PC-3 (cell line): ENCODE measurements around the gene GRK3. TPM values are rescaled to one million over a fixed set of nuclear protein-coding genes. Genes with fewer than 3 reads are reported as not detected.

Experiments
- ATAC-seq: fragments of 200-7000 bp; cut with Tn5 transposase; 2 replicates; pipeline ENCODE4 v1.9.1; 2020; ENCODE audit warnings: mild to moderate bottlenecking, moderate library complexity
- BruUV-seq: library from RNA; stranded (reverse); fragments of 400-500 nt; replicated peaks from 2 replicates; lab custom pipeline; 2021; lab: Mats Ljungman, UMichigan
- CTCF ChIA-PET: fragments of 300-600 bp; sonication (Branson Sonifier 250); formaldehyde crosslinking; loops from one replicate; lab custom pipeline; 2022; ENCODE audit warnings: antibody characterized with exemption; lab: Charles Lee
- POLR2A ChIA-PET: fragments of 300-600 bp; sonication (Branson Sonifier 250); formaldehyde crosslinking; loops from one replicate; lab custom pipeline; 2022; ENCODE audit warnings: antibody characterized with exemption; ENCODE audit not compliant: unreplicated experiment; lab: Charles Lee
- DNase-seq: peaks from one replicate; pipeline ENCODE4 v3.0.0-alpha.2; 2015
- H2AFZ ChIP-seq: fragments of 300-600 bp; sonication (generic); 2 replicates; pipeline ENCODE4 v1.6.0; 2016; ENCODE audit warnings: antibody characterized with exemption, low read length
- H3F3A ChIP-seq: fragments of 300-600 bp; sonication (generic); one replicate; pipeline ENCODE4 v1.6.0; 2017; ENCODE audit warnings: antibody characterized with exemption, low read length, control low read depth, mild to moderate bottlenecking; ENCODE audit not compliant: unreplicated experiment
- H3K27ac ChIP-seq: fragments of 300-600 bp; sonication (generic); 2 replicates; pipeline ENCODE4 v1.5.1; 2016; ENCODE audit warnings: mild to moderate bottlenecking, low read length
- H3K27me3 ChIP-seq: fragments of 300-600 bp; sonication (generic); 2 replicates; pipeline ENCODE4 v1.6.1; 2016; ENCODE audit warnings: low read length, mixed read lengths
- H3K36me3 ChIP-seq: fragments of 300-600 bp; sonication (generic); 2 replicates; pipeline ENCODE4 v1.6.1; 2016; ENCODE audit warnings: low read depth, mixed run types, low read length, mixed read lengths
- H3K4me1 ChIP-seq: fragments of 300-600 bp; sonication (generic); 2 replicates; pipeline ENCODE4 v1.5.1; 2016; ENCODE audit warnings: low read length; ENCODE audit not compliant: insufficient read depth
- H3K4me2 ChIP-seq: fragments of 300-600 bp; sonication (generic); 2 replicates; pipeline ENCODE4 v1.6.0; 2016; ENCODE audit warnings: low read length
- H3K4me3 ChIP-seq: fragments of 300-600 bp; sonication (generic); 2 replicates; pipeline ENCODE4 v1.5.1; 2016; ENCODE audit warnings: mild to moderate bottlenecking, low read length, mixed read lengths
- H3K79me2 ChIP-seq: fragments of 300-600 bp; sonication (generic); 2 replicates; pipeline ENCODE4 v1.6.1; 2017; ENCODE audit warnings: low read length, mixed read lengths
- H3K9ac ChIP-seq: fragments of 300-600 bp; sonication (generic); 2 replicates; pipeline ENCODE4 v1.6.0; 2016; ENCODE audit warnings: mild to moderate bottlenecking, low read length
- H3K9me2 ChIP-seq: fragments of 300-600 bp; sonication (generic); replicated peaks from 2 replicates; pipeline ENCODE4 v1.6.1; 2016; ENCODE audit warnings: mixed run types, low read length, mixed read lengths
- H3K9me3 ChIP-seq: fragments of 300-600 bp; sonication (generic); 2 replicates; pipeline ENCODE4 v1.6.1; 2016; ENCODE audit warnings: low read length, mixed read lengths
- H4K20me1 ChIP-seq: fragments of 300-600 bp; sonication (generic); 2 replicates; pipeline ENCODE4 v1.6.1; 2016; ENCODE audit warnings: low read length, mixed read lengths
- EZH2 ChIP-seq: fragments of 300-600 bp; sonication (generic); IDR thresholded peaks from one replicate; pipeline ENCODE4 v1.6.1; 2017; ENCODE audit warnings: antibody characterized with exemption, mild to moderate bottlenecking, low read length; ENCODE audit not compliant: unreplicated experiment
- EZH2phosphoT487 ChIP-seq: fragments of 300-600 bp; sonication (generic); IDR thresholded peaks from 2 replicates; pipeline ENCODE4 v1.6.1; 2018; ENCODE audit warnings: mild to moderate bottlenecking, antibody characterized with exemption, low read length, borderline replicate concordance
- intact Hi-C: fragments of 100-400 bp; cut with micrococcal nuclease; formaldehyde crosslinking; loops from 2 replicates; pipeline ENCODE4 v1.9.0; 2023
- total RNA-seq: library from RNA; depleted of rRNA; stranded (reverse); fragments of >200 nt; gene quantifications from 2 replicates; pipeline ENCODE4 v1.2.3, GENCODE V29; 2014
- TF ChIP-seq, protein P1 (sequence below): fragments of 300-600 bp; sonication (generic); conservative IDR thresholded peaks from 2 replicates; pipeline ENCODE4 v1.5.1; 2017; ENCODE audit warnings: antibody characterized with exemption, low read depth, mild to moderate bottlenecking, low read length

GRK3 gene
- total RNA-seq, 1 experiment from 2014 or later: under 0.01 TPM

DNA sequence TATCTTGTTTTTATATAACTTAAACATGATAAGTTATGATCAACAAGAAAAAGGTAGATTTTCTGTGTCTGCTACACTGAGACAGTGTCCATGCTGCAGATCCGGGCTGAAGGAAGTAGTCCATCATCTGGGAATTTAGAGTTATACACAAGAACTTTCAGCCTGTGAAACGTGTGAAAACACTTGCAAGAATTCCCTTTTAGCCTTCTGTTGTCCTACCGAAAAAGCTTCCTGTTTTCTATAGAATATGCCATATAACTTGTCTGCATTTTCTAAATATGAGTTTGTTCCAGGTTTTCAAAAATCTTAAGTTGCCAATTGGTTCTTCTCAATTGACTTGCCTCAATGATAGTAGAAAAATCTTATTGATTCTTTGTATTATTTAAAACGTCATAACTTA is 113.2 kb downstream of the GRK3 start:
- ChIA-PET POLR2A (no interaction called here), CTCF (no interaction called here)
- H4K20me1 ChIP-seq: no peaks in the 10 kb centered on the region
- no peak overlapping the region for H3K9ac ChIP-seq
- no peaks in the 10 kb centered on the region for H3K4me1 ChIP-seq
- intact Hi-C loops: no loop called here
- H3F3A ChIP-seq: no peaks in the 10 kb centered on the region
- H3K4me2 ChIP-seq: no peak overlapping the region
- no TSS peak for BruUV-seq
- H3K27ac ChIP-seq: no peak overlapping the region
- no peak for ATAC-seq
- no peaks in the 10 kb centered on the region for H3K79me2 ChIP-seq
- no peaks in the 10 kb centered on the region for H3K9me2 ChIP-seq
- H3K36me3 ChIP-seq: no peaks in the 10 kb centered on the region
- peaks cover 22% of the 10 kb centered on the region; the same call in 1 of the 2 replicates for H3K27me3 ChIP-seq
- no peak for DNase-seq
- no peak overlapping the region for H3K4me3 ChIP-seq
- TF ChIP-seq, protein P1, sequence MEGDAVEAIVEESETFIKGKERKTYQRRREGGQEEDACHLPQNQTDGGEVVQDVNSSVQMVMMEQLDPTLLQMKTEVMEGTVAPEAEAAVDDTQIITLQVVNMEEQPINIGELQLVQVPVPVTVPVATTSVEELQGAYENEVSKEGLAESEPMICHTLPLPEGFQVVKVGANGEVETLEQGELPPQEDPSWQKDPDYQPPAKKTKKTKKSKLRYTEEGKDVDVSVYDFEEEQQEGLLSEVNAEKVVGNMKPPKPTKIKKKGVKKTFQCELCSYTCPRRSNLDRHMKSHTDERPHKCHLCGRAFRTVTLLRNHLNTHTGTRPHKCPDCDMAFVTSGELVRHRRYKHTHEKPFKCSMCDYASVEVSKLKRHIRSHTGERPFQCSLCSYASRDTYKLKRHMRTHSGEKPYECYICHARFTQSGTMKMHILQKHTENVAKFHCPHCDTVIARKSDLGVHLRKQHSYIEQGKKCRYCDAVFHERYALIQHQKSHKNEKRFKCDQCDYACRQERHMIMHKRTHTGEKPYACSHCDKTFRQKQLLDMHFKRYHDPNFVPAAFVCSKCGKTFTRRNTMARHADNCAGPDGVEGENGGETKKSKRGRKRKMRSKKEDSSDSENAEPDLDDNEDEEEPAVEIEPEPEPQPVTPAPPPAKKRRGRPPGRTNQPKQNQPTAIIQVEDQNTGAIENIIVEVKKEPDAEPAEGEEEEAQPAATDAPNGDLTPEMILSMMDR: no peak
- no peak for TF ChIP-seq EZH2phosphoT487
- TF ChIP-seq EZH2: no peak
- H2AFZ ChIP-seq: no peak overlapping the region
- no peaks in the 10 kb centered on the region for H3K9me3 ChIP-seq

DNA sequence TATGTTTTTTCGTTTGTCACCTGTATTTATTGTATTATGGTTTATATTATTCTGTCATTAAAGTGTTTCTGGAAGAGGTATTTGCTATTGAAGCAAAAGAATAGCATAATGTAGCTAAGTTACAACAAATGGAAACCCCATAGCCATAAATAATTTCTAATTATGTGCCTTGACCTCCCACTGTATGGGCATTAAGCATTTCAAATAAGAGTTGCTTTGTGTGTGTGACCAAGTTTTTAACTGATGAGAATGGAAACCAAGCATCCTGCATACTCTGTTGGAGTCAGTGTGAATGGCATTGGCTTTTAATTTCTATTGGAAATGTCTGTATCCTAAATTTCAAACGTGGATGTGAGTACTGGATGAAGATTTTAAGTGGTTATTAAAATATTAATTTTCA is 115.6 kb downstream of the GRK3 start:
- Histone ChIP-seq H3K9ac (no peak overlapping the region), H3K27me3 (peaks cover 11% of the 10 kb centered on the region; the same call in 1 of the 2 replicates), H3F3A (no peaks in the 10 kb centered on the region), H3K79me2 (no peaks in the 10 kb centered on the region), H3K4me3 (no peak overlapping the region), H3K4me1 (no peaks in the 10 kb centered on the region), H3K9me3 (no peaks in the 10 kb centered on the region), H3K27ac (no peak overlapping the region), H4K20me1 (no peaks in the 10 kb centered on the region), H2AFZ (no peak overlapping the region), H3K36me3 (no peaks in the 10 kb centered on the region), H3K9me2 (no peaks in the 10 kb centered on the region), H3K4me2 (no peak overlapping the region)
- DNase-seq: no peak
- no TSS peak for BruUV-seq
- no peak for TF ChIP-seq EZH2phosphoT487
- TF ChIP-seq, protein P1: no peak
- no peak for TF ChIP-seq EZH2
- intact Hi-C loops: no loop called here
- no peak for ATAC-seq
- CTCF ChIA-PET: no interaction called here
- POLR2A ChIA-PET: no interaction called here

DNA sequence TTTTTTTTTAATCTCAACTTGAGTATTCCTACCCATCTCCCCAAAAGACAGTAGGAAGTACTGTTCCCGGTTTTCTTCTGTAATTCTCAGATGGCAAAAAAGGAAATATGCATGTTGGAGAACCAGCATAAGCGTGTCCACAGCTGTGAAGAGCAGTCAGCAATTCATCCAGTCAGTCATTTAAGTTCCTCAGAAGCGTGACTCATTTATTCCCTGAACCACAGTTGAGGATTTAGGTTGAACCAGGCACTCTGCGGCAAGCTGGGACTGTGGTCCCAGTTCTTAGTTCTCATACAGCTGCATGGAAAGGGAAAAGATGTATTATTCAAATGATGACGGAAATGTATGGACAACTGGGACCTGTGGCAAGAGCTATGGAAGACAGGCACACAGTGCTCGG is 116.5 kb downstream of the GRK3 start:
- TF ChIP-seq, protein P1: no peak
- no peak for TF ChIP-seq EZH2
- no peak for TF ChIP-seq EZH2phosphoT487
- ChIA-PET CTCF (no interaction called here), POLR2A (no interaction called here)
- BruUV-seq: no TSS peak
- H2AFZ ChIP-seq: no peak overlapping the region
- no peaks in the 10 kb centered on the region for H4K20me1 ChIP-seq
- H3F3A ChIP-seq: no peaks in the 10 kb centered on the region
- no peak overlapping the region for H3K27ac ChIP-seq
- DNase-seq: no peak
- H3K27me3 ChIP-seq: peaks cover 11% of the 10 kb centered on the region; the same call in 1 of the 2 replicates
- H3K4me3 ChIP-seq: no peak overlapping the region
- H3K36me3 ChIP-seq: no peaks in the 10 kb centered on the region
- H3K9me2 ChIP-seq: no peaks in the 10 kb centered on the region
- no peak for ATAC-seq
- intact Hi-C loops: no loop called here
- H3K9me3 ChIP-seq: no peaks in the 10 kb centered on the region
- no peaks in the 10 kb centered on the region for H3K4me1 ChIP-seq
- no peak overlapping the region for H3K9ac ChIP-seq
- H3K4me2 ChIP-seq: no peak overlapping the region
- no peaks in the 10 kb centered on the region for H3K79me2 ChIP-seq
